HK-2 (cell line): Measurements from ENCODE around the gene CDRT4.

ENCODE experiments used
- DNase-seq: peaks from one replicate; pipeline ENCODE4 v3.0.0-alpha.2; 2018; ENCODE audit not compliant: unreplicated experiment

The CDRT4 gene

GRCh38 chr17:15431766-15432165 is 35.7 kb downstream of the CDRT4 start:
- DNase-seq = no peak

- no peak for DNase-seq
Measured at GRCh38 chr17:15431196-15431595, 36.2 kb downstream of the CDRT4 start.

DNA sequence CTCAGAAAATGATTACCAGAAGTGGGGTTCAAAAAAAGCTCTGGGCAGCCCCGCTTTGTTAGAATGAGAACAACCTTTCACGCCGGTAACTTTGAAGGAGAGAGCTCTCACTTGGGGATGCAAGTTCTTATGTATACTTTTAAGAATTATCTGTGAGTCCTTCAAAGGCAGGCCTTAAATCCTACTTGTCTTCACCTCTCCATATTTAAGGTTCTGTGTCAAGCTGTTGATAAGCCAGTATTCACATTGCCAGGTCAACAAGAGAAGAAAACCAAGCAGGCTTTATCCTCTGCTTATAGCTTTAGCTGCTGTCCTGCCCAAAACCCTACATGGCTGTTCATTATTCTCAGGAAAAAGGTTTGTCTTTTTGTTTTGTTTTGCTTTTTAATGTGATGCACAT is 42.9 kb downstream of the CDRT4 start:
- no peak for DNase-seq

GRCh38 chr17:15422392-15422965 is 44.9 kb downstream of the CDRT4 start:
- no peak for DNase-seq

DNA sequence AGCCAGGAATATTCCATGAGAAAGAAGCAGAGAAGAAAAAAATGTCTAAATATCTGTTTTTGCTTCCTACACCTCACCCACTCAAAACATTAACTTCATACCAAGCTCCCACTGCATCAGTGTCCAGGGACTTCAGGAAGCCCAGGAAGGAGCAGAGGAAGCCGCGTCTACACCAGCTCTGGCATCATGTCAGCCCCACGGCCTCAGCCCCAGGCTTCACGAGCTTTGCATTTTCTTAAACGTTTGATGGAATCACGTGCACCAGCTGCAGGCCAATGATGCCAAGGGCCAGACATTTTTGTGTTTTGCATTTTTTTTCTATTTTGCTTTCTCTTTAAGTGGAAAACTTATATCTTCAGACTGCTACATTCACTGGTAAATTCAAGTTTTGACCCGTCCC is 48.6 kb downstream of the CDRT4 start:
- DNase-seq = no peak

GRCh38 chr17:15414532-15415306 is 52.7 kb downstream of the CDRT4 start:
- no peak for DNase-seq

DNA sequence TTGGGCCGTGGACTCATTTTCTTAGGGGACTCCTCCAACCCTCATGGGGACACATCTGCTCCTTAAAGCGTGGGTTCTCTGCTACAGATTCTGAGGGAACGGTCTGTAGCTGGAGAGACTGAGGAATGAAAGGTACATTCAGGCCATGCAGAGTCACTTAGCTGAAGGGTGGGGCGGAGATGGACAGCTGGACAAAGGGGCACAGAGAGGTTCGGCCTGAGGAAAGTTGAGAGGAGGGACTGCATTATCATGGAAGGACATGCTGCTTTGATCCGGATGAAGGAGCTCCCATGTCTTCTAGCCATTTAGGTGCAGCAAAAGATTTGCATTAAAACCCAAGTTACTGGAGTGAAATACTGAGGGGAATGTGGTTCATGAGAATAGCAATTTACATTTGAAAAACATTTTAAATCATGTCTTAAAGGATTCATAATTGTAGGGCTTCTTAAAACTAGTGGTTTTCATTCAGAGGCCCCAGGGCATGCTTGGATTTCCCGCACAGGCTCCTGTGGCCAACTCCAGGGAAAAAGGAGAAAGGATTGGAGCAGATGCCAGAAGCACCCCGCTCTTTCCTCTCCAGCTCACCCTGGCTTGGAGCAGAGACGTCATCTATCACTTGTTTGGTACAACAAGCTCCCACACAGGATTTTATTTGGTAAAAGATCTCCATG is 54.2 kb downstream of the CDRT4 start:
- DNase-seq = no peak

DNA sequence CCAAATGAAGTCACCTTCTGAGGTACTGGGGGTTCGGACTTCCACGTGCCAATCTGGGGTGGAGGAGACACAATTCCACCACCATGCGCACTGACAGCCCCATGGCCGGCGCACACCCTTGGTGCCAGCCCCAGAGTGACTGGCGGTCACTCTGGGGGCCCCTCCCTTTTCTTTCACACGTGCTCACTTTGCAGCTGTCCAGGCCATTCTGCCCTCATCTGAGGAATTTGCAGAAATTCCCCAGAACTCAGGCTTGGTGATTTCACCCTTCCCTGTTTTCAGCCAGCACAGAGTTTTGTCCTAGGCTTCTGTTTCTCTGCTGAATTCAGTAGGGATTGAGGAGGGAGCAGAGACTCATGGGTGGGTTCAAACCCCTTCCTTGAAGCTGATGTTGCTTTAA is 54.8 kb downstream of the CDRT4 start:
- no peak for DNase-seq

GRCh38 chr17:15411384-15412198 is 55.8 kb downstream of the CDRT4 start:
- DNase-seq = no peak

- DNase-seq = no peak
Measured at GRCh38 chr17:15409721-15410250, 57.6 kb downstream of the CDRT4 start.

DNA sequence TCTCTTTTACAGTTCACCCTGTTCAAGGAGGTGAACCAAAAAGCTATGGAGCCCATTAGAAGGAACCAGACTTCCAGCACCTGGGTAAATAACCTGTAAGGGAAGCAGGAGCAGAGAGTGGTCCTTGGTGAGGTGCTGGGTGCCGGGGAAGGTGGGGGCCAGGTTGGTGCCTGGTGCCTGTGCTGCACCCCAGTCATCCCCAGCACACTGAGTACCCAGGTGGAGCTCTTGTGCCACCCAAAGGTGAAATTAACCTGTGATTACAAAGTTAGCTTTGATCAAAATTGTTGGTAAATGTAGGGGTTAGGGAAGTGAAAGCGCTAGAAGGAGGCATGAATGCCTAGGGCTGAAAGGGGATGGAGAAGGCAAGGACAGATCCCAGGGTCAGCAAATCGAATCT is 58.6 kb downstream of the CDRT4 start:
- no peak for DNase-seq

GRCh38 chr17:15406081-15406480 is 61.3 kb downstream of the CDRT4 start:
- DNase-seq = no peak

GRCh38 chr17:15405058-15405415 is 62.4 kb downstream of the CDRT4 start:
- no peak for DNase-seq

DNA sequence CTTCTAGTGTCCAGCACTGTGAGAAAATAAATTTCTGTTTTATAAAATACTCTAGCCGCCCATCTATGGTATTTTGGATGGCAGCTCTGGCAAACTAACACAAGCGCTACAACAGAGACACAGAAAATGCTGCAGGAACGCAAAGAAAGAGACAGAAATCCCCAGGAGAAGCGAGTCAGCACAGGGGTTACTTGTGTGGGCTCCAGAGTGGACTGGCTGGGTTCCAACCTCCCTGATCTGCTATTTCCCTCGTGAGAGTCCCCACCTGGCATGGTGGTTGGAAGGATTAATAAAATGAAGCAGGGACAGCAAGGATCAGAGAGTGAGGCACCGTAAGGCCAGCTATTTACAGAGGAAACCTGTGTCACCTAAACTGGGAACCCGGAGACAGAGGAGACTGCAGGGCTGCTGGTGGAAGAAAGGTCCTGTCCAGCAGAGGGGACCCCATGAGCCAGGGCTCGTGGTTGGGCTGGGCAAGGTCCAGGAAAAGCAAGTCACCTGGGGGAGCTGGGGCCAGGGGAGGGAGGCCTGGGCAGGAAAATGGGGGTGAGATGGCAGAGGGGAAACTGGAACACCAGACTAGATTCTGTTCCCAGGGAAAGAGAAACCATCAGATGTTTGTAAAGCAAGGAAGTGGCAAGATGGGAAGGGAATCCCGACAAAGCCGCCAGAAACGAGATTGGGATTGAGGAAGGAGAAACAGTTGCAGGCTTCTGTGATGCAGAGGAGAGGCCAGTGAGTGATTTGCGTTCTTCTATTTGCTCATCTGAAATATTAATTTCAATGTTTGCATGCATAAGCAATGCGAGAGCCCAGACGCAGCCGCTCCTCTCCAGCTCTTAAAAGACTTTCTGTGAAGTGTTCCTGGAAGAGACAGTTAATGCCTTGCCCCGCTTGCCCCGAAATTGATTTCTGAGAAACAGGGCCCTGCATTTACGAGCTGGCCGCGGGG is 63.0 kb downstream of the CDRT4 start:
- DNase-seq = no peak

DNA sequence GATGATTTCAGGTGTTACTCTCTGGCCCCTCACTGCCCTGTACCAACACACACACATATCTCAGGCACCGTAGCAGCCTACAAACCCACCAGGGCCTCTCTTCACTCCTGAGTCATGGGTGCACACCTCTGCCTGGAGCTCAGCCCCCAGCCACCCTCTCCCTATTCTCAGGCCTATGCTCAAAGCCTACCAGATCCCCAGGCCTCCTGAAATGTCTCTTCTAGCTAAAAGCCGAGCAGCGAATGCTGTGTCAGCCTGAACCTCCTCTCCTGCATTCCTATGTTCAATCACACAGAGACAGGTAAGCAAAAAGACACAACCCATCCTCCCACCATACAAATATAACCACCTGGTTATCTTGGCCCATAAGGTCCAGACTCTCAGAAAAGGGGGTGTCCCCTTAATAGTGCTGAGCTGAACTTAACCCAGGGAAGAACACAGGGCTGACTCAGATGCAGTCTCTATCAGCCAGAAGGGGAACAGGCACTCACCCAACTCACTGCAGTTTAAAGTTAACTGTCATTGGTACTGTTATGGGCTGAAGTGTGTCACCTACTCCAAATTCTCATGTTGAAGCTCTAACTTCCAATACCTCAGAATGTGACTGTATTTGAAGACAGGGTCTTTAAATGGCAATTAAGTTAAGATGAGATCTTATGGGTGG is 64.0 kb downstream of the CDRT4 start:
- no peak for DNase-seq

- DNase-seq = no peak
Measured at GRCh38 chr17:15399443-15399842, 68.0 kb downstream of the CDRT4 start.

DNA sequence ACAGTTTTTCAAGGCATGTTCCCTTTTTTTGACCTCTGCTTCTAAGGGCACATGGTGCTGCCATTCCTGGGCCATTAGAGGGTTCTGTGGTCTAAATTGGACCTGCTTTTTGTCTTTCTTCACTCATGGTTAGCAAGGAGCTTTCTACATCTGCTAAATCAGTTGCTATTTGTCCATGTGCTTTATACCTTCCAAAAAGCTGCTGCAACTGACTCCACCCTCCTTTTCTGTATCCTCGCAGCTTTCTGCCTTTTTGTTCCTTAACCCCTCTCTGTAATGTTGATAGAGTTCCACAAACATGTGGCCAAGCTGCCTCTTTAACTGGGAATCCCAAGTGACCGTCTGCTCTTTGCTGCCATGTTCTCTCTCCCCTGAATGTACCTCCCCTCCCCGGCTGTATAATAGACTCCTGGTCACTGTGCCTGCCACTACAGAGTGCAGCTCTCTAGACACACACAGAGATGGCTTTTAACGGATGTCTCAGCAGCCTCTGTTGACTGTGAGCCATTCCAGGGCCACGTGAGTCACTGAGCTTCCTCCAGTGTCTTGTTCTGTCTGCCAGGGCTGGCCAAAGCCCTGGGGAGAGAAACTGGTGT is 68.6 kb downstream of the CDRT4 start:
- DNase-seq = peak; percentile 7

- no peak for DNase-seq
Measured at GRCh38 chr17:15398291-15398690, 69.1 kb downstream of the CDRT4 start.

GRCh38 chr17:15397620-15398019 is 69.8 kb downstream of the CDRT4 start:
- DNase-seq = no peak

GRCh38 chr17:15395091-15395490 is 72.3 kb downstream of the CDRT4 start:
- no peak for DNase-seq
